ENCODE data around the gene HDAC9.

GRCh38 chr7:18762189-18762588 is 266.6 kb downstream of the HDAC9 start:
- TF ChIP-seq CTCF (IDR thresholded peaks at IDR 0.05; ENCODE audit: insufficient read depth, low read depth, low read length), result no peak
- no peak for TF ChIP-seq EZH2 (IDR thresholded peaks at IDR 0.05; ENCODE audit: insufficient read depth, low read length)

Data from astrocyte (in vitro differentiated cells and primary cell).